CMK (cell line): Measurements from ENCODE around the gene LSM3.

Experiments
- DNase-seq: peaks from one replicate; pipeline ENCODE4 v3.0.0-alpha.2; 2010; ENCODE audit warnings: low read depth

LSM3 gene

GRCh38 chr3:14157951-14158350 lies 20.7 kb upstream of the LSM3 start:
- DNase-seq: no peak

- no peak for DNase-seq
Measured at GRCh38 chr3:14158370-14158769, 20.2 kb upstream of the LSM3 start.

- no peak for DNase-seq
Measured at GRCh38 chr3:14159426-14159825, 19.2 kb upstream of the LSM3 start.

- no peak for DNase-seq
Measured at GRCh38 chr3:14161282-14161681, 17.3 kb upstream of the LSM3 start.

GRCh38 chr3:14162178-14162577 lies 16.4 kb upstream of the LSM3 start:
- DNase-seq: no peak

- no peak for DNase-seq
Measured at GRCh38 chr3:14166877-14167603, 11.6 kb upstream of the LSM3 start.

GRCh38 chr3:14169435-14169834 lies 9.2 kb upstream of the LSM3 start:
- DNase-seq: no peak

GRCh38 chr3:14169871-14170270 lies 8.7 kb upstream of the LSM3 start:
- no peak for DNase-seq

- DNase-seq: no peak
Measured at GRCh38 chr3:14170531-14171159, 8.0 kb upstream of the LSM3 start.

GRCh38 chr3:14172496-14172895 lies 6.1 kb upstream of the LSM3 start:
- DNase-seq: no peak

GRCh38 chr3:14174483-14174882 lies 4.1 kb upstream of the LSM3 start:
- DNase-seq: no peak

- no peak for DNase-seq
Measured at GRCh38 chr3:14175383-14176037, 3.1 kb upstream of the LSM3 start.

- no peak for DNase-seq
Measured at GRCh38 chr3:14177580-14178246, 904 bp upstream of the LSM3 start.

- no peak for DNase-seq
Measured at GRCh38 chr3:14179114-14179465, 473 bp downstream of the LSM3 start.

GRCh38 chr3:14179795-14180194 lies 1.2 kb downstream of the LSM3 start:
- DNase-seq: no peak

- DNase-seq: no peak
Measured at GRCh38 chr3:14181253-14181652, 2.6 kb downstream of the LSM3 start.

- DNase-seq: no peak
Measured at GRCh38 chr3:14183015-14183577, 4.5 kb downstream of the LSM3 start.

- no peak for DNase-seq
Measured at GRCh38 chr3:14186854-14187458, 8.3 kb downstream of the LSM3 start.

- DNase-seq: no peak
Measured at GRCh38 chr3:14188041-14188754, 9.6 kb downstream of the LSM3 start.

- DNase-seq: no peak
Measured at GRCh38 chr3:14194865-14195264, 16.2 kb downstream of the LSM3 start.

- no peak for DNase-seq
Measured at GRCh38 chr3:14199641-14200040, 21.0 kb downstream of the LSM3 start.

GRCh38 chr3:14200276-14200675 lies 21.7 kb downstream of the LSM3 start:
- no peak for DNase-seq
